Measurements from ENCODE around the gene HBS1L.

The HBS1L gene

DNA sequence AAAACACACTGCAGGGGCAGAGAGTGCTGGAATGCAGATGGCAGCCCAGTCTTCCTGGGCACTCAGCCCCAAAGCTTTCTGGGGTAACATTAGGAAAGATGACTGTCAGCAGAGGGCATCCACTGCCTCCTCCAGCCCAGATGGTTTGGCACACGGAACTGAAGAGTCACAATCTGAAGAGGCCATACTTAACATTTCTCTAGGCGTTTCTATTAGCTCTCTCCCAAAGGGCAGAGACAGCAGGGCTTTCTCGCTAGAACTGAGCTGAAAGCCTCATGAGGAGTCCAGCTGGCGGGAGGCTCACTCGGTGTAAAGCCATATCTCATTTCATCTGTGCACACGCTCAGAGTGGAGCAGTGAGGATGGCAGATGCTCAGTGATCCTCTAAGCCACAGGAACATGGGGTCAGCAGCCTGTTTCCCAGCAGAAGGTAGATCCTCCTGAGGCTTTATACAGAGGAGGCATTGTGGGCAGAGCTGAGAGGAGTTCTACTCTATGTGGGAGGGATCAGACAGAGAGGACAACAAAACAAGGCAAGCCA is 132.8 kb downstream of the HBS1L start:
- Histone ChIP-seq H3K9me3 (ENCODE audit: low read length) (no peaks in the 10 kb centered on the region), H3K4me3 (ENCODE audit: low read length) (no peak overlapping the region), H3K4me1 (ENCODE audit: insufficient read depth, low read length) (no peaks in the 10 kb centered on the region), H3K27me3 (ENCODE audit: insufficient read depth, low read length) (no peaks in the 10 kb centered on the region), H3K36me3 (ENCODE audit: insufficient read depth, low read length) (no peaks in the 10 kb centered on the region), H2AFZ (ENCODE audit: low read depth, low read length) (no peak overlapping the region)

GRCh38 chr6:134921276-134921675 is 133.3 kb downstream of the HBS1L start:
- Histone ChIP-seq H2AFZ (ENCODE audit: low read depth, low read length) (no peak overlapping the region), H3K36me3 (ENCODE audit: insufficient read depth, low read length) (no peaks in the 10 kb centered on the region), H3K27me3 (ENCODE audit: insufficient read depth, low read length) (no peaks in the 10 kb centered on the region), H3K9me3 (ENCODE audit: low read length) (no peaks in the 10 kb centered on the region), H3K4me1 (ENCODE audit: insufficient read depth, low read length) (no peaks in the 10 kb centered on the region), H3K4me3 (ENCODE audit: low read length) (no peak overlapping the region)

GRCh38 chr6:134920422-134920821 is 134.2 kb downstream of the HBS1L start:
- Histone ChIP-seq H3K36me3 (ENCODE audit: insufficient read depth, low read length) (no peaks in the 10 kb centered on the region), H3K4me1 (ENCODE audit: insufficient read depth, low read length) (no peaks in the 10 kb centered on the region), H3K9me3 (ENCODE audit: low read length) (no peaks in the 10 kb centered on the region), H3K27me3 (ENCODE audit: insufficient read depth, low read length) (no peaks in the 10 kb centered on the region), H2AFZ (ENCODE audit: low read depth, low read length) (no peak overlapping the region), H3K4me3 (ENCODE audit: low read length) (no peak overlapping the region)

- H2AFZ ChIP-seq (ENCODE audit: low read depth, low read length) = no peak overlapping the region
- no peaks in the 10 kb centered on the region for H3K27me3 ChIP-seq (ENCODE audit: insufficient read depth, low read length)
- no peaks in the 10 kb centered on the region for H3K9me3 ChIP-seq (ENCODE audit: low read length)
- H3K4me3 ChIP-seq (ENCODE audit: low read length) = no peak overlapping the region
- no peaks in the 10 kb centered on the region for H3K36me3 ChIP-seq (ENCODE audit: insufficient read depth, low read length)
- no peaks in the 10 kb centered on the region for H3K4me1 ChIP-seq (ENCODE audit: insufficient read depth, low read length)
Observed at GRCh38 chr6:134918418-134918961, 136.1 kb downstream of the HBS1L start.

- Histone ChIP-seq H3K9me3 (ENCODE audit: low read length) (no peaks in the 10 kb centered on the region), H2AFZ (ENCODE audit: low read depth, low read length) (no peak overlapping the region), H3K4me1 (ENCODE audit: insufficient read depth, low read length) (peaks cover 2% of the 10 kb centered on the region), H3K36me3 (ENCODE audit: insufficient read depth, low read length) (no peaks in the 10 kb centered on the region), H3K27me3 (ENCODE audit: insufficient read depth, low read length) (no peaks in the 10 kb centered on the region), H3K4me3 (ENCODE audit: low read length) (no peak overlapping the region)
Observed at GRCh38 chr6:134911547-134911946, 143.1 kb downstream of the HBS1L start.

GRCh38 chr6:134910593-134910935 is 144.1 kb downstream of the HBS1L start:
- Histone ChIP-seq H3K4me3 (ENCODE audit: low read length) (no peak overlapping the region), H3K36me3 (ENCODE audit: insufficient read depth, low read length) (no peaks in the 10 kb centered on the region), H3K9me3 (ENCODE audit: low read length) (no peaks in the 10 kb centered on the region), H3K27me3 (ENCODE audit: insufficient read depth, low read length) (no peaks in the 10 kb centered on the region), H2AFZ (ENCODE audit: low read depth, low read length) (no peak overlapping the region), H3K4me1 (ENCODE audit: insufficient read depth, low read length) (peaks cover 2% of the 10 kb centered on the region)

Measured in neuron (in vitro differentiated cells).